ENCODE measurements around the gene TAF8.

Gene TAF8

GRCh38 chr6:42010909-42011308 is 39.4 kb upstream of the TAF8 start:
- TF ChIP-seq ZBTB7A (IDR thresholded peaks at IDR 0.05; ENCODE audit: low read depth): no peak
- TF ChIP-seq EP300 (IDR thresholded peaks at IDR 0.05; ENCODE audit: borderline replicate concordance): no peak
- no peak for TF ChIP-seq CREB1 (IDR thresholded peaks at IDR 0.05; ENCODE audit: low read depth)
- no peak for TF ChIP-seq EGR1 (IDR thresholded peaks at IDR 0.05)
- no peak for TF ChIP-seq MAX (IDR thresholded peaks at IDR 0.05)
- no peak for TF ChIP-seq TEAD4 (IDR thresholded peaks at IDR 0.05)
- TF ChIP-seq USF1 (IDR thresholded peaks at IDR 0.05): no peak
- TF ChIP-seq TCF12 (IDR thresholded peaks at IDR 0.05; ENCODE audit: low read depth): no peak
- TF ChIP-seq FOXM1 (IDR thresholded peaks at IDR 0.05; ENCODE audit: borderline replicate concordance, low read depth): no peak
- no peak for TF ChIP-seq YY1 (IDR thresholded peaks at IDR 0.05; ENCODE audit: low read depth)
- TF ChIP-seq RAD21 (IDR thresholded peaks at IDR 0.05; ENCODE audit: low read depth): no peak
- no peak for TF ChIP-seq CEBPB (IDR thresholded peaks at IDR 0.05)
- TF ChIP-seq NFIC (IDR thresholded peaks at IDR 0.05): no peak

GRCh38 chr6:42012501-42013133 is 37.7 kb upstream of the TAF8 start:
- TF ChIP-seq TCF12 (IDR thresholded peaks at IDR 0.05; ENCODE audit: low read depth): no peak
- TF ChIP-seq ZBTB7A (IDR thresholded peaks at IDR 0.05; ENCODE audit: low read depth): no peak
- no peak for TF ChIP-seq FOXM1 (IDR thresholded peaks at IDR 0.05; ENCODE audit: borderline replicate concordance, low read depth)
- TF ChIP-seq USF1 (IDR thresholded peaks at IDR 0.05): no peak
- no peak for TF ChIP-seq NFIC (IDR thresholded peaks at IDR 0.05)
- no peak for TF ChIP-seq YY1 (IDR thresholded peaks at IDR 0.05; ENCODE audit: low read depth)
- TF ChIP-seq EP300 (IDR thresholded peaks at IDR 0.05; ENCODE audit: borderline replicate concordance): no peak
- no peak for TF ChIP-seq TEAD4 (IDR thresholded peaks at IDR 0.05)
- TF ChIP-seq MAX (IDR thresholded peaks at IDR 0.05): no peak
- TF ChIP-seq TAF1 (IDR thresholded peaks at IDR 0.05; ENCODE audit: low read depth): no peak

- TF ChIP-seq YY1 (IDR thresholded peaks at IDR 0.05; ENCODE audit: low read depth) (no peak), USF1 (IDR thresholded peaks at IDR 0.05) (no peak), TEAD4 (IDR thresholded peaks at IDR 0.05) (no peak), EP300 (IDR thresholded peaks at IDR 0.05; ENCODE audit: borderline replicate concordance) (no peak), TCF12 (IDR thresholded peaks at IDR 0.05; ENCODE audit: low read depth) (no peak), TAF1 (IDR thresholded peaks at IDR 0.05; ENCODE audit: low read depth) (no peak), MAX (IDR thresholded peaks at IDR 0.05) (no peak), NFIC (IDR thresholded peaks at IDR 0.05) (no peak), CREB1 (IDR thresholded peaks at IDR 0.05; ENCODE audit: low read depth) (no peak), REST (IDR thresholded peaks at IDR 0.05; ENCODE audit: low read depth) (no peak), CEBPB (IDR thresholded peaks at IDR 0.05) (no peak), ZBTB7A (IDR thresholded peaks at IDR 0.05; ENCODE audit: low read depth) (no peak), RAD21 (IDR thresholded peaks at IDR 0.05; ENCODE audit: low read depth) (no peak), FOXM1 (IDR thresholded peaks at IDR 0.05; ENCODE audit: borderline replicate concordance, low read depth) (no peak), EGR1 (IDR thresholded peaks at IDR 0.05) (no peak)
Measured at GRCh38 chr6:42013134-42013516, 37.2 kb upstream of the TAF8 start.

GRCh38 chr6:42017021-42017643 is 33.2 kb upstream of the TAF8 start:
- TF ChIP-seq YY1 (IDR thresholded peaks at IDR 0.05; ENCODE audit: low read depth): no peak
- TF ChIP-seq USF1 (IDR thresholded peaks at IDR 0.05): no peak
- TF ChIP-seq TAF1 (IDR thresholded peaks at IDR 0.05; ENCODE audit: low read depth): no peak
- no peak for TF ChIP-seq TCF12 (IDR thresholded peaks at IDR 0.05; ENCODE audit: low read depth)
- TF ChIP-seq RAD21 (IDR thresholded peaks at IDR 0.05; ENCODE audit: low read depth): no peak
- no peak for TF ChIP-seq CREB1 (IDR thresholded peaks at IDR 0.05; ENCODE audit: low read depth)
- TF ChIP-seq ZBTB7A (IDR thresholded peaks at IDR 0.05; ENCODE audit: low read depth): no peak
- no peak for TF ChIP-seq FOXM1 (IDR thresholded peaks at IDR 0.05; ENCODE audit: borderline replicate concordance, low read depth)
- TF ChIP-seq NFIC (IDR thresholded peaks at IDR 0.05): no peak
- no peak for TF ChIP-seq TEAD4 (IDR thresholded peaks at IDR 0.05)
- TF ChIP-seq CEBPB (IDR thresholded peaks at IDR 0.05): no peak
- TF ChIP-seq EP300 (IDR thresholded peaks at IDR 0.05; ENCODE audit: borderline replicate concordance): no peak
- no peak for TF ChIP-seq MAX (IDR thresholded peaks at IDR 0.05)
- TF ChIP-seq EGR1 (IDR thresholded peaks at IDR 0.05): no peak
- no peak for TF ChIP-seq REST (IDR thresholded peaks at IDR 0.05; ENCODE audit: low read depth)
